Activated CD4-positive, alpha-beta T cell treated with anti-CD3 and anti-CD28 coated beads, Interleukin-2, Interleukin-4, amounts not matched to agents 100 ng/mL and 50 ng/mL, durations not matched to agents 16 hours and 8 hours (primary cell): ENCODE data around the gene PIGT.
A peak's percentile ranks its signal among the peaks of the same experiment; 100 is the strongest.

Experiments used
- DNase-seq: peaks from one replicate; pipeline ENCODE4 v3.0.0-alpha.2; 2020; ENCODE audit warnings: low spot score

Gene PIGT

GRCh38 chr20:45415822-45416637 is at the start of gene PIGT:
Gene PIGT, plus strand, starts transcription at chr20:45416141. Its CDS starts 16 bp downstream, at chr20:45416157.
- DNase-seq = peak; percentile 91

GRCh38 chr20:45366192-45366591 is 49.7 kb upstream of the PIGT start:
- DNase-seq = no peak

GRCh38 chr20:45366631-45367030 is 49.3 kb upstream of the PIGT start:
- DNase-seq = no peak

- DNase-seq = no peak
These were observed 48.8 kb upstream of the PIGT start for GRCh38 chr20:45367126-45367525.

- peak; percentile 74 for DNase-seq
These were observed 47.5 kb upstream of the PIGT start for GRCh38 chr20:45368221-45368980.

- no peak for DNase-seq
These were observed 45.3 kb upstream of the PIGT start for GRCh38 chr20:45370571-45371160.

GRCh38 chr20:45372241-45372640 is 43.7 kb upstream of the PIGT start:
- no peak for DNase-seq

GRCh38 chr20:45372646-45373352 is 43.1 kb upstream of the PIGT start:
- DNase-seq = no peak

- peak; percentile 90 for DNase-seq
These were observed 42.4 kb upstream of the PIGT start for GRCh38 chr20:45373353-45374100.

- DNase-seq = no peak
These were observed 41.9 kb upstream of the PIGT start for GRCh38 chr20:45374101-45374467.

- DNase-seq = no peak
These were observed 41.0 kb upstream of the PIGT start for GRCh38 chr20:45374966-45375365.

GRCh38 chr20:45377269-45377668 is 38.7 kb upstream of the PIGT start:
- DNase-seq = no peak

- no peak for DNase-seq
These were observed 37.8 kb upstream of the PIGT start, which contains the start of gene TP53TG5 for GRCh38 chr20:45378191-45378590. Gene TP53TG5, minus strand, starts transcription at chr20:45378325. Its CDS starts 89 bp downstream, at chr20:45378236.

GRCh38 chr20:45387274-45387673 is 28.7 kb upstream of the PIGT start:
- DNase-seq = no peak

GRCh38 chr20:45390931-45391330 is 25.0 kb upstream of the PIGT start:
- DNase-seq = no peak

- no peak for DNase-seq
These were observed 24.4 kb upstream of the PIGT start for GRCh38 chr20:45391559-45391958.

GRCh38 chr20:45392733-45393132 is 23.2 kb upstream of the PIGT start:
- no peak for DNase-seq

GRCh38 chr20:45394221-45395113 is 21.5 kb upstream of the PIGT start:
- no peak for DNase-seq

GRCh38 chr20:45395114-45395415 is 20.9 kb upstream of the PIGT start:
- DNase-seq = no peak

GRCh38 chr20:45399018-45399417 is 16.9 kb upstream of the PIGT start:
- no peak for DNase-seq
